ENCODE data around the gene OASL. TPM values are rescaled to one million over a fixed set of nuclear protein-coding genes. Genes with fewer than 3 reads are reported as not detected.

Gene OASL
- total RNA-seq, 1 experiment from 2014 or later: 4.5 TPM

Other genes starting within 250 kb of the OASL start
- 4.5 and 7.5 TPM in 2 replicates for gene SPPL3, start 134.9 kb downstream of the OASL start, total RNA-seq (2014; rRNA removed)
- gene HNF1A, start 60.7 kb downstream of the OASL start, total RNA-seq (2014; rRNA removed): 0.06 and 0.13 TPM in 2 replicates
- 12.8 and 18.1 TPM in 2 replicates for gene C12orf43, start 22.8 kb downstream of the OASL start, total RNA-seq (2014; rRNA removed)
- 0.11 and 0.32 TPM in 2 replicates for gene P2RX7, start 93.6 kb upstream of the OASL start, total RNA-seq (2014; rRNA removed)
- 14.0 and 14.6 TPM in 2 replicates for gene P2RX4, start 170.9 kb upstream of the OASL start, total RNA-seq (2014; rRNA removed)